ENCODE measurements around the gene DDX39A. TPM values are rescaled to one million over a fixed set of nuclear protein-coding genes. Genes with fewer than 3 reads are reported as not detected.
"Not testable (repeated sequence)": the region's sequence is repeated elsewhere in the genome, so short reads cannot be mapped to it uniquely, and the experiment has no call there.

DDX39A gene
- total RNA-seq, 4 donors from 2014 or later, result 59.2 to 144 (median 88.4) TPM

GRCh38 chr19:14402332-14403144, 16.6 kb downstream of the DDX39A start:
- Histone ChIP-seq H3K4me1 (peaks cover 0 to 32% (median 9%) of the 10 kb centered on the region in 3 donors), H3K27ac (peak overlapping the region; percentile 20 to 58 (median 44)), H3K36me3 (peaks cover 0 to 63% (median under 1%) of the 10 kb centered on the region in 3 donors), H3K9me3 (no peaks in the 10 kb centered on the region), H3K27me3 (no peaks in the 10 kb centered on the region), H3K4me3 (no peak overlapping the region)
- 65 to 77% methylated on average over 23 to 26 of the region's 26 CpGs for WGBS, 2 donors
- TF ChIP-seq POLR2A (IDR thresholded peaks at IDR 0.05), result no peak
- TF ChIP-seq CTCF (IDR thresholded peaks at IDR 0.05), result no peak
- no peak for DNase-seq
- intact Hi-C loops (cut with DNase I), result loop anchor here (10.0 kb wide), 1 partner anchor 48 kb away; no protein-coding TSS in a partner anchor

- DNase-seq, result no peak
- Histone ChIP-seq H3K4me1 (peaks cover 0 to 25% (median 9%) of the 10 kb centered on the region in 3 donors), H3K36me3 (peaks cover 0 to 54% (median 0%) of the 10 kb centered on the region in 3 donors), H3K4me3 (no peak overlapping the region), H3K9me3 (no peaks in the 10 kb centered on the region), H3K27ac (peak overlapping the region; percentile 11 to 58 (median 36)), H3K27me3 (no peaks in the 10 kb centered on the region)
- 94 to 97% methylated on average over 14 to 15 of the region's 18 CpGs for WGBS, 2 donors
- TF ChIP-seq POLR2A (IDR thresholded peaks at IDR 0.05) (no peak), CTCF (IDR thresholded peaks at IDR 0.05) (no peak)
- intact Hi-C loops (cut with DNase I), result loop anchor here (10.0 kb wide), 1 partner anchor 47 kb away; no protein-coding TSS in a partner anchor
Measured at GRCh38 chr19:14401468-14402195, 17.5 kb downstream of the DDX39A start.

- Histone ChIP-seq H3K9me3 (no peaks in the 10 kb centered on the region), H3K4me1 (peaks cover 0 to 19% (median 3%) of the 10 kb centered on the region in 3 donors), H3K36me3 (peaks cover 0 to 51% (median 0%) of the 10 kb centered on the region in 3 donors), H3K27ac (peak overlapping the region in 2 of 4 donors; percentile 20 to 58), H3K27me3 (no peaks in the 10 kb centered on the region), H3K4me3 (no peak overlapping the region)
- TF ChIP-seq CTCF (IDR thresholded peaks at IDR 0.05) (no peak), POLR2A (IDR thresholded peaks at IDR 0.05) (no peak)
- intact Hi-C loops (cut with DNase I), result loop anchor here (10.0 kb wide), 1 partner anchor 46 kb away; no protein-coding TSS in a partner anchor
- no peak for DNase-seq
- WGBS, 2 donors, result 70 to 79% methylated on average over 11 of the region's 11 CpGs
Measured at GRCh38 chr19:14400951-14401431, 18.1 kb downstream of the DDX39A start.

- H3K27ac ChIP-seq; H3K9me3 ChIP-seq; H3K27me3 ChIP-seq; H3K4me1 ChIP-seq; intact Hi-C loops (cut with DNase I); DNase-seq; H3K4me3 ChIP-seq: not testable (repeated sequence)
- H3K36me3 ChIP-seq, result peaks cover 0 to 50% (median 0%) of the 10 kb centered on the region in 3 donors
- 65 to 81% methylated on average over 5 to 10 of the region's 16 CpGs for WGBS, 2 donors
Measured at GRCh38 chr19:14397168-14397567, 22.0 kb downstream of the DDX39A start.

GRCh38 chr19:14396730-14397129, 22.4 kb downstream of the DDX39A start:
- H3K36me3 ChIP-seq, result peaks cover 0 to 52% (median 0%) of the 10 kb centered on the region in 3 donors
- intact Hi-C loops (cut with DNase I); H3K27ac ChIP-seq; H3K27me3 ChIP-seq; DNase-seq; H3K4me1 ChIP-seq; H3K4me3 ChIP-seq; H3K9me3 ChIP-seq: not testable (repeated sequence)
- WGBS, 2 donors, result 100% methylated on average over 2 of the region's 3 CpGs; no CpG with 5 or more reads in 1 of the 2 donors

Data from esophagus squamous epithelium (tissue), 5 donors.